ENCODE measurements around the gene NOL4L.
"Not testable (repeated sequence)": the region's sequence is repeated elsewhere in the genome, so short reads cannot be mapped to it uniquely, and the experiment has no call there.

NOL4L gene

GRCh38 chr20:32468313-32468640, 116.9 kb downstream of the NOL4L start:
- TF ChIP-seq, protein P1, sequence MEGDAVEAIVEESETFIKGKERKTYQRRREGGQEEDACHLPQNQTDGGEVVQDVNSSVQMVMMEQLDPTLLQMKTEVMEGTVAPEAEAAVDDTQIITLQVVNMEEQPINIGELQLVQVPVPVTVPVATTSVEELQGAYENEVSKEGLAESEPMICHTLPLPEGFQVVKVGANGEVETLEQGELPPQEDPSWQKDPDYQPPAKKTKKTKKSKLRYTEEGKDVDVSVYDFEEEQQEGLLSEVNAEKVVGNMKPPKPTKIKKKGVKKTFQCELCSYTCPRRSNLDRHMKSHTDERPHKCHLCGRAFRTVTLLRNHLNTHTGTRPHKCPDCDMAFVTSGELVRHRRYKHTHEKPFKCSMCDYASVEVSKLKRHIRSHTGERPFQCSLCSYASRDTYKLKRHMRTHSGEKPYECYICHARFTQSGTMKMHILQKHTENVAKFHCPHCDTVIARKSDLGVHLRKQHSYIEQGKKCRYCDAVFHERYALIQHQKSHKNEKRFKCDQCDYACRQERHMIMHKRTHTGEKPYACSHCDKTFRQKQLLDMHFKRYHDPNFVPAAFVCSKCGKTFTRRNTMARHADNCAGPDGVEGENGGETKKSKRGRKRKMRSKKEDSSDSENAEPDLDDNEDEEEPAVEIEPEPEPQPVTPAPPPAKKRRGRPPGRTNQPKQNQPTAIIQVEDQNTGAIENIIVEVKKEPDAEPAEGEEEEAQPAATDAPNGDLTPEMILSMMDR (IDR thresholded peaks at IDR 0.05; ENCODE audit: insufficient read depth, low read depth, low read length, missing control alignments) = no peak
- DNase-seq (ENCODE audit: low read depth) = no peak
- H3K4me3 ChIP-seq (ENCODE audit: low read depth, low read length) = no peak overlapping the region

GRCh38 chr20:32467506-32468312, 117.4 kb downstream of the NOL4L start:
- TF ChIP-seq, protein P1 (IDR thresholded peaks at IDR 0.05; ENCODE audit: insufficient read depth, low read depth, low read length, missing control alignments) = no peak
- no peak for DNase-seq (ENCODE audit: low read depth)
- no peak overlapping the region for H3K4me3 ChIP-seq (ENCODE audit: low read depth, low read length)

GRCh38 chr20:32466739-32467505, 118.2 kb downstream of the NOL4L start:
- no peak for DNase-seq (ENCODE audit: low read depth)
- TF ChIP-seq, protein P1 (IDR thresholded peaks at IDR 0.05; ENCODE audit: insufficient read depth, low read depth, low read length, missing control alignments) = no peak
- no peak overlapping the region for H3K4me3 ChIP-seq (ENCODE audit: low read depth, low read length)

GRCh38 chr20:32465901-32466675, 119.0 kb downstream of the NOL4L start:
- H3K4me3 ChIP-seq (ENCODE audit: low read depth, low read length); DNase-seq (ENCODE audit: low read depth): not testable (repeated sequence)

- TF ChIP-seq, protein P1 (IDR thresholded peaks at IDR 0.05; ENCODE audit: insufficient read depth, low read depth, low read length, missing control alignments) = no peak
- DNase-seq (ENCODE audit: low read depth) = no peak
- H3K4me3 ChIP-seq (ENCODE audit: low read depth, low read length) = no peak overlapping the region
These were observed 119.8 kb downstream of the NOL4L start for GRCh38 chr20:32465092-32465900.

GRCh38 chr20:32464401-32465091, 120.6 kb downstream of the NOL4L start:
- TF ChIP-seq, protein P1 (IDR thresholded peaks at IDR 0.05; ENCODE audit: insufficient read depth, low read depth, low read length, missing control alignments) = no peak
- no peak overlapping the region for H3K4me3 ChIP-seq (ENCODE audit: low read depth, low read length)
- no peak for DNase-seq (ENCODE audit: low read depth)
